GM18517 (cell line): Measurements from ENCODE around the gene OR2F2.

Experiments used
- ATAC-seq: cut with Tn5 transposase; IDR thresholded peaks from one replicate; pipeline ENCODE4 v1.9.1; 2021; ENCODE audit warnings: mild to moderate bottlenecking, moderate library complexity; ENCODE audit not compliant: unreplicated experiment

OR2F2 gene

DNA sequence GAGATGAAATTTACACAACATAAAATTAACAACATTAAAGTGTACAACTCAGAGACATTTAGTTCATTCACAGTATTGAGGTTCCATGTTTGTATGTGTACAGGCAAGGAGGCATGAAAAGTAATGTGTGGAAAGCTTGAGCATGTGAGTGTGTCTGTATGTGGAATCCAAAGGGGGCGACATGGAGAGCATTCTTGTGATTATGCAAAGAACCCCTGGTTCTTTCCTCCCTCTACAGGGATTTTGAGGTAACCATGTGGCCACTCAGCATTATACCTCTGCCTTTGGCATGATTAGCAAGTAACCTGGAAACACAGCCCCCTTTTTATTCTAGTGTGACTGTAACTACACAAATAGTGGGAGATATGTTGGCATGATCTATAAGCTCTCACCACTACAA lies 40.6 kb downstream of the OR2F2 start:
- no peak for ATAC-seq

DNA sequence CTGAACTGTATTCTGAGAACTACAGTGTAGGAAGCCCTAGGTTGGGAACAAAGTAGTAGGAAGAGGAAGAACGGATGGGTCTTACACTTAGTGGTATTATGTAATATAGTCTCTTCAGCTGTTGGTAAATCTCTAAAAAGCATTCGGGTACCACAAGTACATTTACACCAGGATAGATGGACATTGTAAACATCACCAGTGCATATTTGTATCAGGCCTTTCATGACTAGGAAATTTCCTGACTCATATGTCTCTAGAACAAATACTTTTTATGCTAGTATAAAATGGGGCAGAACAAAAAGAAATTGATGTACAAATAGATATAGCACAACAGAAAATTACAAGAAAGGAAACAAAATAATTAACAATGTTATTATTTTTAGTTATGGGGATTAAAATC lies 43.6 kb downstream of the OR2F2 start:
- no peak for ATAC-seq

DNA sequence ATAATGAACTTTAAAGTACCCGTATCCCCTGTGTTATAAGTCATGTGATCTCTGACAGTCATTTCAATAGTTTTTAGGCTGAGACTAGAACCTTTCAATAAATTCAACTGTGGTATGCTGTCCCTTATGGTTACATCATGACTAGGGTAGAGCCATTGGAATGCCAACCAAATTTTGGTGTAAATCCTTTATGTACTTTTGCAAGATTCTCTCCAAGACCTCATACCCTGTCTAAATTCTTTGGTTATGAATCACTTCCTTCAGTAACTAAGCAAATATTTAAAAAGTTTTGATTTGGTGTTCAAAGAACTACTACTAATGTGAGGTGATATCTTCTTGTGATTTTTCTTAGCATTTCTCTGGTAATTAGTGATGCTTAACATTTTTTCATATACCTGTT lies 44.3 kb downstream of the OR2F2 start:
- no peak for ATAC-seq

DNA sequence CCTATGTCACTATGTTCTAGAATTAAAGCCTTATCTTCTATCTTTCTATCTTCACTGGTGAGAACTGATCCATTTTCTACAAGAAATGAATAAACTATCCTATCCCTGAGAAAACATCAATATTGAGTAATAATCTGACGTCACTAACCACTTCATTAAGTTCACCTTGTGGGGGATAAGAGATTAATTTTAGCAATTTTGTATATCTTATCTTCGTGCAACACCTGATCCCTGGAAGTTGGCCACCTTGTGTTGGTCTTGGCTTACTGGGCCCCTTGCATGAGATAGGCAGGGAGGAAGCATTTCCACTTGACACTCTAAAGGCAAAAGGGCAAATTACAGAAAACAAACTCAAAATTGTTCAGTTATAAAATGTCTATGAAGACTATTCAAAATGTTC lies 45.0 kb downstream of the OR2F2 start:
- no peak for ATAC-seq

DNA sequence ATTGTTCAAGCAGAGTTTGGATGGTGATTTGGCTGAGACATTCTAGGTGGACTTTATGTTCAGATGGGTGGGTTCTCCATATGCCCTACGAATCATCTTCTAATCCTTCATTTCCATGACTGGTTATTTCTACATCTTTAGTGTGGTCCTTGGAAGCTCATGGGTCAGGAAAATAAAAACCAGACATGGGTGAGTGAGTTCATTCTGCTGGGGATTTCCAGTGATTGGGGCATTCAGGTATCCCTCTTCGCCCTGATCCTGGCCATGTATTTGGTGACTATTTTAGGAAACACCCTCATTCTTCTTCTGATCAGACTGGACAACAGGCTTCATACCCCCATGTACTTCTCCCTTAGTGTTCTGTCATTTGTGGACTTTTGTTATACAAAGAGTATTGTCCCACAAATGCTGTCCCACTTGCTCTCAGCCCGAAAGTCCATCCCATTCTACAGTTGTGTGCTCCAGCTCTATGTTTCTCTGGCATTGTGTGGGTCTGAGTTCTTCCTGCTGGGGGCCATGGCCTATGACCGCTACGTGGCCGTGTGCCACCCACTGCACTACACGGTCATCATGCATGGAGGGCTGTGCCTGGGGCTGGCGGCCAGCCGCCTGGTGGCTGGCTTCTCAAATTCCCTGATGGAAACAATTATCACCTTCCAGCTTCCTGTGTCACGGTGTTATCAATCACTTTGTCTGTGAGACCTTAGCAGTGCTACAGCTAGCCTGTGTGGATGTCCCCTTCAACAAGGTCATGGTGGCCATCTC lies 45.9 kb downstream of the OR2F2 start:
- ATAC-seq: no peak

DNA sequence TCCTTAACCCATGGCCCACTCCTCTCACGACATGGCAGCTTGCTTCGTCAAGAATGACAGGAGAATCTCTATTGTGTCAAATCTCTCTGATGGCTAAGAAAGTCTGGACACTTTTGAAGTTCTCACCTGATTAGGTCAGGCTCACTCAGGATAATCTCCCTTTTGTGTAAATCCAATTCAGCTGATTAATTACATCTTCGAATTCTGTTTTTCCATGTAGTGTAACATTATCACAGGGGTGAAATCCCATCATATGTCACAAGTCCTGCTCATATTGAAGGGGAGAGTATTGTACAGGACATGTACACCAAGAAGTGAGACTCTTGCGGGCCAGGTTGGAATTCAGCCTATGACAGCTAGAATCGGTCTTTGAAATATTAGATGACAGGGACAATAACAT lies 48.9 kb downstream of the OR2F2 start:
- no peak for ATAC-seq
